Amygdala (tissue), 56 donors: Measurements from ENCODE around the gene NKX6-1.

ENCODE experiments used
- DNase-seq, 56 donors: peaks; one replicate each; lab custom pipeline; 2025; lab: John Stamatoyannopoulos, UW

NKX6-1 gene

DNA sequence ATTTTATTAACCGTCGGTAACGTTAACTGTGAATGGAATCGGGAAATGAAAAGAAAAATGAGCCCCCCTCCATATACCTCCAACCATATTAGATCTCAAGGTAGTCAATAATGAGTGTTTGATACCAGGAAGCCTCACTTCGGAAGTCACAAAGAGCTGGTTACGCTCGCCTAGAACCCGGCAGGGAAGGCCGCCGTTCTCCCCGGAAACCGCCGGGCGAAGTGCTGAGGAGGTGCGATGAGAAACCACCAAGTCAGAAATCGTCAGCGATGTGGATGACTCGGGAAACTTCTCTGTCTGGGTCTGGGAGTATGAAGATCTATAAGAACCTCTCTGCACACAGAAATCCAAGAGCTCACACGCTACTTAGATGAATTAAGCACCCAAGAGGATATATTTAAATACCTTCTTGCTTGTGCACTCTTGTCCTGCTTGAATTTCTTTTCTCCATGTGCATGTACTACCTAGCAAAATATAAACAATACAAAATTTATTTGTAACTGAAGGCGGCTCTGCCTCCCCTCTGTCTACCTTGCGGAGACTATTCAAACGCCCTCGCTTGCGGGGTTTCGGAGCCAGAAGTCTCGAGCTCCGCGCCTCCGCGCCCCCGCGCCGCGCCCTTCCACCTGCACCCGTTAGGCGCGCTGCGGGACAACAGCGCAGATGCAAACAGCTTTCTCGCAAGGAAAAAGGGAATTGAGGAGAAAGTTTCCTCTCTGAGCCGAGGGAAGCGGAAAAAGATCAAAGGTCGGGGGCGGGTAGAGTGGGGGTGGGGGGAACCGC, 17.8 kb downstream of the NKX6-1 start:
- no peak for DNase-seq

GRCh38 chr4:84480082-84480481, 19.0 kb downstream of the NKX6-1 start:
- no peak for DNase-seq

DNA sequence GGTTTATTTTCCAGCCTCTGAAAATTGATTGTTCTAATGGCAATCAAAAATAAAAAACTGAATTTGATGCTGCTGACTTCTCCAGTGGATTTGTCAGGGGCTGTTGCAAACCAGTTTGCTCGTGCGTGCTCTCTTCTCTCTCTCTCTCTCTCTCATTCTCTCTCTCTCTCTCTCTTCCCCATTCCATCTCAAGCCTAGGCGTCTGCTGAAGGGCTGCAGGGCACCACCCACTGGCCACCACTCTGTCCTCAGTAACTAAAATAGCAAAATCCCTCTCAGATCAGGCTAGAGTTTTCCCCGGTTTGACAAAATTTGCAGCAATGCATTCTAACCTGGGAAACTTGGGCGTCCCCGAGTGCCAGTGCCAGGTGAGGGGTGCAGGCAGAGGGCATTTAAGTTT, 19.4 kb downstream of the NKX6-1 start:
- no peak for DNase-seq

- DNase-seq = no peak
These were observed 21.4 kb downstream of the NKX6-1 start for GRCh38 chr4:84477738-84478137.

GRCh38 chr4:84474107-84474506, 25.0 kb downstream of the NKX6-1 start:
- no peak for DNase-seq

- no peak for DNase-seq
These were observed 26.9 kb downstream of the NKX6-1 start for GRCh38 chr4:84472154-84472553.

- no peak for DNase-seq
These were observed 28.8 kb downstream of the NKX6-1 start for GRCh38 chr4:84470204-84470785.

- DNase-seq = no peak
These were observed 31.5 kb downstream of the NKX6-1 start for GRCh38 chr4:84467601-84468000.

GRCh38 chr4:84459783-84460182, 39.3 kb downstream of the NKX6-1 start:
- no peak for DNase-seq

DNA sequence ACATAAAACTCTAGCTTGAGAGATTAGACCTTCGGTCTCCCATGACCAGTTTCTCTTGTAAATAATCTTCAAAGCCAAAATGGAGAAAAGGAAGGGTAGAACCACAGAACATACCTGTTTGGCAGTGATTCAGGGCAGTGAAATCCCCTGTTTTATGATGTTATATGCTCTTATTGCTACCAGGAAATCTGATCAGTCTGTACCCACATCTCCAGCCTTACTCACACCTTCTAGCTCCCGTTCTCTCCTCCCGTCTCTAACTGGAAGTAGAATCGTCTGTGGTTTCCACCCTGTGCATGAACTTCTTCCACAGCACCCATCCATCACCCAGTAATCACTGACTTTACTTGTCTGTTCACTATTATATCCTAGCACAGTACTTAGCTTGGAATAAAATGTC, 42.9 kb downstream of the NKX6-1 start:
- no peak for DNase-seq

DNA sequence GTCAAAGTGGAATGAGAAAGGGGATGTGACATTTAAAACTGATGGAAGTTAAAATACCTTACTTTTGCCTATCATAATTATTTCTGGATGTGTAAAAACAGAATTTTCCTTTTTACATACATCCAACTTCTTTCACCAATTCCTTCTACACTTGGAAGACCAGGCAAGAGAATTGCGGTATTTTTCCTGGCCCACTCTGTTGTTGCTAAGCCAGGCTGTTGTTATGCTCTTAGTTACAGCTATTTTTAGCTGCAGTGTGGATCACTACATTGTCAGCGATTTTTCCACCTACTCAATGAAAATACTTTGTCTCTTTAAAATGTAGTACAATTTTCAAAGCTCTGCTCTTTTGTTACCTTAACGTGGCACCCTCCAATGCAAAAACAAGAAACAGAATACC, 43.4 kb downstream of the NKX6-1 start:
- no peak for DNase-seq

DNA sequence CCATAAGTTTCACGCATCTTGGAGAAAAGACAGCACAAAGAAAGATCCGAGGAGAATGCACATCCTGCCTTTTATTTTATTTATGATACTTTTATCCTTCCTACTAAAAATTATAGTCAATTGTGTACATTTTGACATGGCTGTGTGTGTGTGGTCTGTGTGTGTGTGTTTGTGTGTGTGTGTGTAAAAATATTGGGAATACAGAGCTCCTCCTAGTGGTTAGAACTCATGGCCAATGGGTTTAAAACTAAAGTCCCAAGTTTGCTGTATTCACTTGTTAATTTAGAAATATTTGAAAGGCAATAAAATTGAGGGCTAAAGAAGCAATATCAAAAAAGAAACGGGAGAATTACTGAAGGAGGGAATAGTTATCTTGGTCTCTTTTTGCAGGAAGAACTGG, 47.5 kb downstream of the NKX6-1 start:
- no peak for DNase-seq

GRCh38 chr4:84443523-84443922, 55.6 kb downstream of the NKX6-1 start:
- DNase-seq = no peak

DNA sequence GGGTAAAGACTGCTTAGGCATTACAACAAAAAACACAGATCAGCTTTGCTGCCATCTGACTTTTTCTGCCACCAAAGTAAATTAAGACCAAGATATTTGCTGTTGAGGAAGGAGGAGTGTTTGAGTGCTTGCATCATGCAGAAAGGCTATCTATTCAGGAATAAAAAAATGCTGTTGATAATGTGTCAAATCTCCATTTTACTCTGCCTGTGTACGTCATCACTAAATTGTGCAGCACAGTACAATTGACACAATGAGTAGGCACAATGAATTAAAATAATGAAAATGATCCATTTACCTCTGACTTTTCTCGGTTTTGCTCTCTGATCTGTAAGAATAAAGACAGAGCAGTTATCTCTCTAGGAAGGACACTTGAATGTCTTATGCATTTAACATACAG, 56.3 kb downstream of the NKX6-1 start:
- no peak for DNase-seq
